Mononuclear cell (primary cell): ENCODE measurements around the gene PAX5. TPM values are rescaled to one million over a fixed set of nuclear protein-coding genes. Genes with fewer than 3 reads are reported as not detected.

Experiments used
- H3K27me3 ChIP-seq: 2 replicates; pipeline ENCODE4 v1.6.0; 2011; ENCODE audit warnings: low read length, control low read depth; ENCODE audit not compliant: insufficient read depth
- H3K4me1 ChIP-seq: 2 replicates; pipeline ENCODE4 v1.5.1; 2011; ENCODE audit warnings: mild to moderate bottlenecking, low read length, control low read depth; ENCODE audit not compliant: insufficient read depth
- H3K4me3 ChIP-seq: 2 replicates; pipeline ENCODE4 v1.5.1; 2011; ENCODE audit warnings: mild to moderate bottlenecking, low read length, moderate library complexity
- H3K9me3 ChIP-seq: 2 replicates; pipeline ENCODE4 v1.5.1; 2011; ENCODE audit warnings: low read depth, mild to moderate bottlenecking, control low read depth, low read length
- total RNA-seq: library from RNA; depleted of rRNA; stranded (reverse); fragments of >200 nt; gene quantifications from one replicate; pipeline ENCODE4 v1.2.3, GENCODE V29; 2012

The PAX5 gene
- total RNA-seq, 1 donor, result 12.6 TPM

- Histone ChIP-seq H3K9me3 (no peaks in the 10 kb centered on the region), H3K4me3 (no peak overlapping the region), H3K27me3 (no peaks in the 10 kb centered on the region)
These were observed 202.5 kb downstream of the PAX5 start for GRCh38 chr9:36831381-36832161.

DNA sequence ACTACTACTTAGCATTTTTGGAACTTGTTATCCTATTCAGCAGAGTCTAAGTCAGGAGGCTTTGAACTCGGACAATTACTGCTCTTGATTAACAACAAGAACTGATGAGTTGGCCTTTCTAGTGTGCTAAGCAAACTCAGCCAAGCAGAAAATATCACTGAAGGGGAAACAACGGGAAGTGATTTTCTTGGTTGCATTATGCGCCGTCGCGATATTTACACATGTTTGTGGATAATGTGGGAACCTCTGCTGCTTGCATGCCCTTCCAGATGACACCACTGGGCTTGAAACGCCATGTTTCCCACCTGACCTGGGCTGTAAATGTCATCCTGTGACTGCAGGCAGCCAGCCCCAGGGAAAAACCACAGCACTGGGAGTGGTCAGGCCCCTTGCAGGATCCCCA lies 205.5 kb downstream of the PAX5 start:
- H3K9me3 ChIP-seq, result no peaks in the 10 kb centered on the region
- no peaks in the 10 kb centered on the region for H3K4me1 ChIP-seq

More at GRCh38 chr9:36831381-36832161, 202.5 kb downstream of the PAX5 start:
- H3K4me1 ChIP-seq, result no peaks in the 10 kb centered on the region

GRCh38 chr9:36827593-36827992 lies 206.5 kb downstream of the PAX5 start:
- Histone ChIP-seq H3K4me3 (no peak overlapping the region), H3K4me1 (no peaks in the 10 kb centered on the region), H3K27me3 (no peaks in the 10 kb centered on the region), H3K9me3 (no peaks in the 10 kb centered on the region)

More for the DNA sequence above, 205.5 kb downstream of the PAX5 start:
- no peak overlapping the region for H3K4me3 ChIP-seq
- H3K27me3 ChIP-seq, result no peaks in the 10 kb centered on the region

DNA sequence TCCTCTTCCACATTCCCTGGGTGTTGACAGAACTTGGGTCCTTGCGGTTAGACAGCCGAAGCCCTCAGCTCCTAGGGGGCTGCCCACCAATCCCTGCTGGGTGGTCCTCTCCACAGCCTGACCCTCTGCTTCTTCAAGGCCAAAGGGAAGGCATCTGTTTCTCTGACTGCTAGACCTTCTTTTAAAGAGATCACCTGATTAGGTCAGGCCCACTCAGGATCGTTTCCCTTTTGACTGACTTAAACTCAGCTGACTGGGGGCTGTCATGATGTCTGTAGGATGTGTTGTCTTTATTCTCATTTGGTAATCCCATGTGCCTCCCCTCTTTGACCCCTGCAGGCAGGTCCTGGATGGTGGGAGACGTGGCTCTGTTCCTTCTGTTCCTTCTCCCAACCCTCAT lies 207.5 kb downstream of the PAX5 start:
- Histone ChIP-seq H3K4me1 (no peaks in the 10 kb centered on the region), H3K4me3 (no peak overlapping the region), H3K27me3 (no peaks in the 10 kb centered on the region), H3K9me3 (no peaks in the 10 kb centered on the region)

DNA sequence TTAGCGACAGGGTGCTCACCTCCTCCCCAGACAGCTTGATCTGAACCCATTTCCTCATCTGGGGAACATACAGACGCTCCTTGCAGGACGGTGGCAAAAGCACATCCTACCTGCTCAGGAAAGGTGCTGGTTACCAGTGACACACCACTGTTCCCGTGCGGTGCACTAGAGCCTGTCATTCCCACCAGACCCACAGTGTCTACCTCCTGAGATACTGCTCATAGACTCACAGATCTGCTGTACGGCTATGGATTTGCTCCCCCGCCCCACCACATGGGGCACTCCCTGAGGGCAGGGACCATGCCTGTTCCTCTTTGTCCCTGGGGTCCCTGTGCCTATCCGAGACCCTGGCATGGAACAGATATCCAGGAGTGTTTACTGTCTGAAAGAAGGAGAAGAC lies 208.9 kb downstream of the PAX5 start:
- Histone ChIP-seq H3K27me3 (no peaks in the 10 kb centered on the region), H3K4me3 (no peak overlapping the region), H3K9me3 (no peaks in the 10 kb centered on the region), H3K4me1 (no peaks in the 10 kb centered on the region)

DNA sequence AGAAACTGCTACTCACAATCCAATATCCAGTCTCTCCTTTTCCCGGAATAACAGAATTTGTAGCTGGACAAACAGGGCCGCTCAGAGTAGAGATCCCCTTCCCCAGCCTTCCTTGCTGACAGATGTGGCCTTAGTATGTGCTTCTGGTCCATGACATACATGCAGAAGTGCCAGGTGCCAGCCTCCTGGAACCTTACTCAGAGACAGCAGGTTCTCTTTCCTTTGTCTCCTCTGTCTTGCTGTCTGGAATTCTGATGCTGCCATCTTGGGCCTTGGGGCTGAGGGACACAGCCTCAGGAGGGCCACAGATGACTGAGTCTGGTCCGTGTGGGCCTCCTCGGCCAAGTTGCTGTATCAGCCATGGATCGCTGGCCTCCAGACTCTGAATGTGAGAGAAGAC lies 210.1 kb downstream of the PAX5 start:
- no peaks in the 10 kb centered on the region for H3K9me3 ChIP-seq
- H3K4me1 ChIP-seq, result no peaks in the 10 kb centered on the region
- no peaks in the 10 kb centered on the region for H3K27me3 ChIP-seq
- no peak overlapping the region for H3K4me3 ChIP-seq

- no peaks in the 10 kb centered on the region for H3K27me3 ChIP-seq
- no peak overlapping the region for H3K4me3 ChIP-seq
- no peaks in the 10 kb centered on the region for H3K4me1 ChIP-seq
- H3K9me3 ChIP-seq, result no peaks in the 10 kb centered on the region
These were observed 210.6 kb downstream of the PAX5 start for GRCh38 chr9:36823466-36823865.

DNA sequence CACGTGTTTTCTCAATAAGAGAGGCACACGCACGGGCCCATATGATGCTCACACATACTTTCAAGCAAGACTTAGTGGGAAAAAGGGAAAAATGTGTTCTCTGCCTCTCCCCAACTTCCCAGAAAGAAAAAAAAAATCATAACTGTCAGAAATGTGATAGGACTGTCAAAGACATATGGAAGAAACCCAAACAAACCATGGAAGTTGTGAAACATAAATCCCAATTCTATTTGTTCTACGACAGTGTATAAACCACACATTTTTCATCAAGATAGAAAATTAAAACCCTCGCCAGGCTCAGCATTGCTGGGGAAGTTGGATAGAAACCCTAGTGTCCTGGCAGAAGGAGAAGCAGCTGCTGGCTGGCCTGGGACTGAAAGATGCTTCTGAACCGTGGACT lies 211.9 kb downstream of the PAX5 start:
- H3K27me3 ChIP-seq, result peaks cover 2% of the 10 kb centered on the region
- H3K9me3 ChIP-seq, result no peaks in the 10 kb centered on the region
- H3K4me1 ChIP-seq, result no peaks in the 10 kb centered on the region
- H3K4me3 ChIP-seq, result no peak overlapping the region

DNA sequence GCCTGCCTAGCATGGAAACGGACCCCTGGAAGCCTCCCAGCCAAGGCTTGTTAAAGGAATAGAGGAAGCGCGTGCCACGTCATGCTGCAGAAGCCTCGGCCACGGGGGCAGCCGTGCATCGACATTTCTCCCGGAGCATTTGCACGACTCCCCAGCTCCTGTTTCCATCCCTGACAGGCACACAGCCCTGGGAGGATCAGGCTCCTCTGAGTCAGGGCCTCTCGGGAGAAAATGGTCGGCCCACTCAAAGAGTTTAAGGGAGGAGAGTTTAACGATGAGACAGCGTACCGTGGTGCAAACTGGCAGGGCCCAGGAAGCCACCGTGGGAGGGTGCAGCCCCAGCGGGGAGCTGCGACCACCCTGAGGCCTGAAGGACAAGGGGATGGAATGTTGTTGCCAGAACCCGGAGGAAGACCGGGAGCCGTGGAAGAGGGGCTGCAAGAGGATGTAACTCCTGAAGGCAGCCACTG lies 213.6 kb downstream of the PAX5 start:
- no peak overlapping the region for H3K4me3 ChIP-seq

DNA sequence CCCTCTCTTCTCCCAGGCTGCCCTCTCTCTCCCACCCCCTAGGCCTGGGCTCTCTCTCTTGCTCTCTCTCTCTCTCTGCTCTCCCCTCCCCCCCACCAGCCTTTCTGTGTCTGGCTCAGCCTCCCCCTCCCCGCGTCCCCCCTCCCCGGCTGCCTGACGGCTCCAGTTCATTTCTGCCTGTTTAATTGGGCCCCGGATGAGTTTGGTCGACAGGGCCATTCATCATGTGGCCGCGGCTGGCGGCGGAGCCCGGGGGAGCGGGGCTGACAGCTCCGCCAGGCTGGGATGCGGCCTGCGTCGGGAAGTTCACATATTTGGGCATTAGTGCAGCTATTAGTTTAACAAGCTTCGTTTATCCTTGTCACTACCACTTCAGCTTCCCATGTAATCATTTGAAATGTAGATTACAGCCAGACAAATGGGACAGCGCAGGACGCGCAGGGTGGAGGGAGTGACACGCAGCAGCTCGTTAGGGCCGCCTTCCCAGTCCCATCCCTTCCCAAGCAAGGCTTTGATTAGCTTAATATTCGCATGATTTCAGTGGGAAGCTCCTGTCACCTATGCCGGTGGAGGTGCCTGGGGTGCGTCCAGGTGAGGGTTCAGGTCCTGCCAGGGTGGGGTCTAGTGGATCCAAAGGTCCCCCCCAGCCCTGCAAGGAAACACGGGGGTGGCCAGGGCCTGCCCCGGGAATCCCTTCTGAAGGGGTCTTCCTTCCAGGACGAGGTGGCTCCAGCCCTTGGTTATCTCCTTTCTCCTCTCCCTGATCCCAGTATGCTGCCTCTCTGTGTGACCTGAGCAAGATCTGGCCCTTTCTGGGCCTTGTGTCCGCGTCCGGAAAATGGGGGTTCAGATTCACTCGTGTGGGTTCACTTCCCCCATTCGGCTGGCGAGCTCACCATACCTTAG lies 214.8 kb downstream of the PAX5 start:
- Histone ChIP-seq H3K9me3 (no peaks in the 10 kb centered on the region), H3K4me3 (no peak overlapping the region), H3K4me1 (no peaks in the 10 kb centered on the region), H3K27me3 (peaks cover 2% of the 10 kb centered on the region)

More for the DNA sequence above, 213.6 kb downstream of the PAX5 start:
- Histone ChIP-seq H3K27me3 (peaks cover 2% of the 10 kb centered on the region), H3K9me3 (no peaks in the 10 kb centered on the region), H3K4me1 (no peaks in the 10 kb centered on the region)

GRCh38 chr9:36818242-36818938 lies 215.7 kb downstream of the PAX5 start:
- H3K27me3 ChIP-seq, result peaks cover 2% of the 10 kb centered on the region
- no peak overlapping the region for H3K4me3 ChIP-seq
- H3K9me3 ChIP-seq, result no peaks in the 10 kb centered on the region
- H3K4me1 ChIP-seq, result no peaks in the 10 kb centered on the region

- H3K4me3 ChIP-seq, result no peak overlapping the region
- no peaks in the 10 kb centered on the region for H3K9me3 ChIP-seq
- H3K4me1 ChIP-seq, result no peaks in the 10 kb centered on the region
- peaks cover 2% of the 10 kb centered on the region for H3K27me3 ChIP-seq
These were observed 216.8 kb downstream of the PAX5 start for GRCh38 chr9:36817160-36817834.

DNA sequence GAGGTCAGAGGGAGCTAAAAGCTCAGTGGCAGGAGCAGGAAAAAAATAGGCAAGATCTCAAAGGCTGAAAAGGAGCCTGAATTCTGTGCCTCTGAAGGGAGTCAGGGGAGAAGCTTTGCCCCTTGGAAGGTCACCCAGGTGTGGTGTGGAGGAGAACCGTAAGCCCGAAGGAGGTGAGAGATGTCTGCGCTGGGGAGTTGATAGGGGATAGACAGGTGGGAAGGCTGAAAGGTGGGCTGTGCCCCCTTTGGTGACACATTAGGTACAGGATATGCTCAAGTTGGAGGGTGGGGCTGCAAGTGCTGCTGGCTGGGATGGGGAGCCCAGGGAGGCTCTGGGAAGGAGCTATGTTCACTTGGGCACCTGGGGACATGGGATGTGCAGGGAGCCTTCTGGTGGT lies 217.7 kb downstream of the PAX5 start:
- no peaks in the 10 kb centered on the region for H3K4me1 ChIP-seq
- no peak overlapping the region for H3K4me3 ChIP-seq
- peaks cover 2% of the 10 kb centered on the region for H3K27me3 ChIP-seq
- H3K9me3 ChIP-seq, result no peaks in the 10 kb centered on the region

- Histone ChIP-seq H3K27me3 (peaks cover 2% of the 10 kb centered on the region), H3K9me3 (no peaks in the 10 kb centered on the region), H3K4me1 (no peaks in the 10 kb centered on the region), H3K4me3 (no peak overlapping the region)
These were observed 218.3 kb downstream of the PAX5 start for GRCh38 chr9:36815566-36816348.
